ENCODE data around the gene NCKAP5.

DNA sequence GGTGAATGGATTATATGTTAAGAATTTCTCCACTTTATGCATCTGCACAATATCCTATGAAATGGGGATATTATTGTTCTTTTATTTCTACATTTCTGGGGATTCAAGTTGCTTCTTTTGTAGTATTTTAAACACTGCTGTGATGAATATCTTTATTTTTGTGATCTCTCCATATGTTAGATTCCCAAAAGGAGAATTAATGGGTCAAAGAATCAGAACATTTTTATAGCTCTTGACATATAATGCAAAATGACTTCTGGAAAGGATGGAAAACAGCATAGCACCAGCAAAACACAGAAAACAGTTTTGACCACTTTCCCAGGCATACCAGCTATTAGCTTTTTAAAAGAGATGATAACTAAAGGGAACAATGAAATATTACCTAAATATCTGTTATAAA lies 135.5 kb downstream of the NCKAP5 start:
- TF ChIP-seq SP1 (IDR thresholded peaks at IDR 0.05; ENCODE audit: low read depth, low read length) (no peak), POLR2A (IDR thresholded peaks at IDR 0.05; ENCODE audit: control extremely low read depth in 1 of 2, low read depth in 2 of 2, low read length in 2 of 2) (no peak), RAD21 (IDR thresholded peaks at IDR 0.05 in 1 of 2, conservative IDR thresholded peaks at IDR 0.05 in 1 of 2; ENCODE audit: low read depth in 2 of 2, low read length in 2 of 2) (no peak), BRCA1 (IDR thresholded peaks at IDR 0.05; ENCODE audit: low read depth, low read length) (no peak), RFX5 (IDR thresholded peaks at IDR 0.05; ENCODE audit: borderline replicate concordance, low read depth, low read length) (no peak), EZH2 (IDR thresholded peaks at IDR 0.05; ENCODE audit: low read depth, low read length, severe bottlenecking) (no peak), SRF (IDR thresholded peaks at IDR 0.05; ENCODE audit: low read depth, low read length) (no peak), JUN (IDR thresholded peaks at IDR 0.05; ENCODE audit: low read depth, low read length) (no peak), ZNF274 (IDR thresholded peaks at IDR 0.05; ENCODE audit: borderline replicate concordance, extremely low read depth, low read length) (no peak), YY1 (IDR thresholded peaks at IDR 0.05; ENCODE audit: low read depth, low read length) (no peak)
- TF ChIP-seq, protein P1, sequence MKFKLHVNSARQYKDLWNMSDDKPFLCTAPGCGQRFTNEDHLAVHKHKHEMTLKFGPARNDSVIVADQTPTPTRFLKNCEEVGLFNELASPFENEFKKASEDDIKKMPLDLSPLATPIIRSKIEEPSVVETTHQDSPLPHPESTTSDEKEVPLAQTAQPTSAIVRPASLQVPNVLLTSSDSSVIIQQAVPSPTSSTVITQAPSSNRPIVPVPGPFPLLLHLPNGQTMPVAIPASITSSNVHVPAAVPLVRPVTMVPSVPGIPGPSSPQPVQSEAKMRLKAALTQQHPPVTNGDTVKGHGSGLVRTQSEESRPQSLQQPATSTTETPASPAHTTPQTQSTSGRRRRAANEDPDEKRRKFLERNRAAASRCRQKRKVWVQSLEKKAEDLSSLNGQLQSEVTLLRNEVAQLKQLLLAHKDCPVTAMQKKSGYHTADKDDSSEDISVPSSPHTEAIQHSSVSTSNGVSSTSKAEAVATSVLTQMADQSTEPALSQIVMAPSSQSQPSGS (IDR thresholded peaks at IDR 0.05; ENCODE audit: low read length), result no peak
- TF ChIP-seq, protein P2, sequence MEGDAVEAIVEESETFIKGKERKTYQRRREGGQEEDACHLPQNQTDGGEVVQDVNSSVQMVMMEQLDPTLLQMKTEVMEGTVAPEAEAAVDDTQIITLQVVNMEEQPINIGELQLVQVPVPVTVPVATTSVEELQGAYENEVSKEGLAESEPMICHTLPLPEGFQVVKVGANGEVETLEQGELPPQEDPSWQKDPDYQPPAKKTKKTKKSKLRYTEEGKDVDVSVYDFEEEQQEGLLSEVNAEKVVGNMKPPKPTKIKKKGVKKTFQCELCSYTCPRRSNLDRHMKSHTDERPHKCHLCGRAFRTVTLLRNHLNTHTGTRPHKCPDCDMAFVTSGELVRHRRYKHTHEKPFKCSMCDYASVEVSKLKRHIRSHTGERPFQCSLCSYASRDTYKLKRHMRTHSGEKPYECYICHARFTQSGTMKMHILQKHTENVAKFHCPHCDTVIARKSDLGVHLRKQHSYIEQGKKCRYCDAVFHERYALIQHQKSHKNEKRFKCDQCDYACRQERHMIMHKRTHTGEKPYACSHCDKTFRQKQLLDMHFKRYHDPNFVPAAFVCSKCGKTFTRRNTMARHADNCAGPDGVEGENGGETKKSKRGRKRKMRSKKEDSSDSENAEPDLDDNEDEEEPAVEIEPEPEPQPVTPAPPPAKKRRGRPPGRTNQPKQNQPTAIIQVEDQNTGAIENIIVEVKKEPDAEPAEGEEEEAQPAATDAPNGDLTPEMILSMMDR (IDR thresholded peaks at IDR 0.05; ENCODE audit: control extremely low read depth in 1 of 3, insufficient read depth in 1 of 3, low read depth in 1 of 3, low read length in 3 of 3), result no peak
